SKM-1 treated with dmso at 0.1 percent for 144 hours (cell line): ENCODE measurements around the gene NT5C3A.
"Not testable (repeated sequence)": the region's sequence is repeated elsewhere in the genome, so short reads cannot be mapped to it uniquely, and the experiment has no call there.

Experiments
- DNase-seq: peaks from one replicate; lab custom pipeline; 2025; ENCODE audit not compliant: unreplicated experiment; lab: John Stamatoyannopoulos, UW

The NT5C3A gene

GRCh38 chr7:33043501-33044400, 18.8 kb downstream of the NT5C3A start:
- no peak for DNase-seq

- DNase-seq, result no peak
Measured at GRCh38 chr7:33041631-33042428, 20.7 kb downstream of the NT5C3A start.

GRCh38 chr7:33040803-33041516, 21.6 kb downstream of the NT5C3A start:
- DNase-seq, result peak; percentile 62

- DNase-seq, result no peak
Measured at GRCh38 chr7:33039903-33040292, 22.7 kb downstream of the NT5C3A start.

GRCh38 chr7:33039257-33039902, 23.2 kb downstream of the NT5C3A start:
- no peak for DNase-seq

- no peak for DNase-seq
Measured at GRCh38 chr7:33038639-33039038, 23.9 kb downstream of the NT5C3A start.

- DNase-seq, result no peak
Measured at GRCh38 chr7:33035776-33036175, 26.8 kb downstream of the NT5C3A start.

GRCh38 chr7:33024189-33024757, 38.3 kb downstream of the NT5C3A start:
- DNase-seq, result no peak

- no peak for DNase-seq
Measured at GRCh38 chr7:33012364-33012763, 50.2 kb downstream of the NT5C3A start.

- no peak for DNase-seq
Measured at GRCh38 chr7:33009734-33010133, 52.8 kb downstream of the NT5C3A start.

GRCh38 chr7:33005690-33006089, 56.9 kb downstream of the NT5C3A start:
- not testable (repeated sequence) for DNase-seq

- not testable (repeated sequence) for DNase-seq
Measured at GRCh38 chr7:33005193-33005592, 57.4 kb downstream of the NT5C3A start.

GRCh38 chr7:33004104-33004616, 58.4 kb downstream of the NT5C3A start:
- DNase-seq, result not testable (repeated sequence)

- DNase-seq, result not testable (repeated sequence)
Measured at GRCh38 chr7:33003111-33003510, 59.5 kb downstream of the NT5C3A start.

- not testable (repeated sequence) for DNase-seq
Measured at GRCh38 chr7:32999380-32999779, 63.2 kb downstream of the NT5C3A start.

- DNase-seq, result not testable (repeated sequence)
Measured at GRCh38 chr7:32998361-32999171, 64.0 kb downstream of the NT5C3A start.

GRCh38 chr7:32997956-32998355, 64.6 kb downstream of the NT5C3A start:
- not testable (repeated sequence) for DNase-seq

GRCh38 chr7:32992750-32993149, 69.8 kb downstream of the NT5C3A start:
- DNase-seq, result not testable (repeated sequence)

GRCh38 chr7:32991975-32992700, 70.4 kb downstream of the NT5C3A start:
- DNase-seq, result not testable (repeated sequence)
